GM19455 (cell line): ENCODE data around the gene THSD7B.
"Not testable (repeated sequence)": the region's sequence is repeated elsewhere in the genome, so short reads cannot be mapped to it uniquely, and the experiment has no call there.

Experiments used
- ATAC-seq: cut with Tn5 transposase; IDR thresholded peaks from one replicate; pipeline ENCODE4 v1.9.1; 2021; ENCODE audit not compliant: unreplicated experiment

THSD7B gene, protein sequence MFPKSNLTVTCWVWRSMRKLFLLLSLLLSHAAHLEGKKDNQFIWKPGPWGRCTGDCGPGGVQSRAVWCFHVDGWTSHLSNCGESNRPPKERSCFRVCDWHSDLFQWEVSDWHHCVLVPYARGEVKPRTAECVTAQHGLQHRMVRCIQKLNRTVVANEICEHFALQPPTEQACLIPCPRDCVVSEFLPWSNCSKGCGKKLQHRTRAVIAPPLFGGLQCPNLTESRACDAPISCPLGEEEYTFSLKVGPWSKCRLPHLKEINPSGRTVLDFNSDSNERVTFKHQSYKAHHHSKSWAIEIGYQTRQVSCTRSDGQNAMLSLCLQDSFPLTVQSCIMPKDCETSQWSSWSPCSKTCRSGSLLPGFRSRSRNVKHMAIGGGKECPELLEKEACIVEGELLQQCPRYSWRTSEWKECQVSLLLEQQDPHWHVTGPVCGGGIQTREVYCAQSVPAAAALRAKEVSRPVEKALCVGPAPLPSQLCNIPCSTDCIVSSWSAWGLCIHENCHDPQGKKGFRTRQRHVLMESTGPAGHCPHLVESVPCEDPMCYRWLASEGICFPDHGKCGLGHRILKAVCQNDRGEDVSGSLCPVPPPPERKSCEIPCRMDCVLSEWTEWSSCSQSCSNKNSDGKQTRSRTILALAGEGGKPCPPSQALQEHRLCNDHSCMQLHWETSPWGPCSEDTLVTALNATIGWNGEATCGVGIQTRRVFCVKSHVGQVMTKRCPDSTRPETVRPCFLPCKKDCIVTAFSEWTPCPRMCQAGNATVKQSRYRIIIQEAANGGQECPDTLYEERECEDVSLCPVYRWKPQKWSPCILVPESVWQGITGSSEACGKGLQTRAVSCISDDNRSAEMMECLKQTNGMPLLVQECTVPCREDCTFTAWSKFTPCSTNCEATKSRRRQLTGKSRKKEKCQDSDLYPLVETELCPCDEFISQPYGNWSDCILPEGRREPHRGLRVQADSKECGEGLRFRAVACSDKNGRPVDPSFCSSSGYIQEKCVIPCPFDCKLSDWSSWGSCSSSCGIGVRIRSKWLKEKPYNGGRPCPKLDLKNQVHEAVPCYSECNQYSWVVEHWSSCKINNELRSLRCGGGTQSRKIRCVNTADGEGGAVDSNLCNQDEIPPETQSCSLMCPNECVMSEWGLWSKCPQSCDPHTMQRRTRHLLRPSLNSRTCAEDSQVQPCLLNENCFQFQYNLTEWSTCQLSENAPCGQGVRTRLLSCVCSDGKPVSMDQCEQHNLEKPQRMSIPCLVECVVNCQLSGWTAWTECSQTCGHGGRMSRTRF (N-terminal part only)

DNA sequence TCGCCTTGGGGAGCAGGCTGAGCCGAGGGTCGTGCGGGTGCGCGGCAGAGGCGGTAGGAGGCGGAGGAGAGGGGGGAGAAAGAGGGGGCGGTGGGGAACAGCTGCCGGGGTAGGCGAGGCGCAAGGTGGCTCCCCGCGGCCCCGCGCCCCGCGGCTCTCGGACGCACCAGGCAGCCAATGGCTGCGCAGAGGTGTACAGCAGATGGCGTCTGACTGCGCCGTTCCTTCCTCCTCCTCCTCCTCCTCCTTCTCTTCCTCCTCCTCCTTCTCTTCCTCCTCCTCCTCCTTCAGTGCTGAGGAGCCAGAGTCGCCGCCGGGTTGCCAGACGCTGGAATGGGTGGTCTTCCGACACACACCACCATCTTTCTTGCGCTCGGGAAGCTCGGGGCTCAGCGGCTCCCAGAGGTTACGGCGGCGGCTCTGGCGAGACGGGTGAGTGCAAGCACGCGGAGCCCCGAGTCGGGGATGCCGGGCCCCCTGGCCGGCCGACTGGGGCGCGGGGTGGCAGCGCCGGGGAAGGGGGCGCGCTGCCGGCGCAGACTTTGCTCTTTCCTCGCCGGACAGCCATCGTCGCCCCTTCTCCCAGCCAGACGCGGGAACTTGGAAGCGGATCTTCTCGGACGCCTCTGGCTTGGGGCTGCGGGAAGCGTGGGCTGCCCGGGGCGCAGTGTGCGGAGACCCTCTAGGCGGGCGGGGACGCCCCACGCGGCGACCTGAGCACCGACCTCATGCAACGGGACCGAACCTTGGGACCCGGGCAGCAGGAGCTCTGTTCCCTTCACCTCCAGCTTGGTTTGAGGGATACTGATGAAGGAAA, at the start of gene THSD7B:
TSS of gene THSD7B (plus strand) at position 290 of the 817 bp plus-strand sequence. CDS start 116,634 bp downstream, outside the sequence.
- no peak for ATAC-seq

DNA sequence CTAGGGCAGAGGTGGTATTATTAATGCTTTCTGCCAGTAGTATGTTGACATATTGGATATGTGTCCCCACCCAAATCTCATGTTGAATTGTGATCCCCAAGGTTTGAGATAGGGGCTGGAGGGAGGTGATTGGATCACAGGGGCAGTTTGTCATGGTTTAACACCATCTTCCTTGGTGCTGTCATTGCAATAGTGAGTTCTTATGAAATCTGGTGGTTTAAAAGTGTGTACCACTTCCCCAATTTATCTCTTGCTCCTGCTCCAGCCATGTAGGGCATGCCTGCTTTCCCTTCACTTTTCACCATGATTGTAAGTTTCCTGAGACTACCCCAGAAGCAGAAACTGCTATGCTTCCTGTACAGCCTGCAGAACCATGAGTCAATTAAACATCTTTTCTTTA, 47.1 kb upstream of the THSD7B start:
- no peak for ATAC-seq

DNA sequence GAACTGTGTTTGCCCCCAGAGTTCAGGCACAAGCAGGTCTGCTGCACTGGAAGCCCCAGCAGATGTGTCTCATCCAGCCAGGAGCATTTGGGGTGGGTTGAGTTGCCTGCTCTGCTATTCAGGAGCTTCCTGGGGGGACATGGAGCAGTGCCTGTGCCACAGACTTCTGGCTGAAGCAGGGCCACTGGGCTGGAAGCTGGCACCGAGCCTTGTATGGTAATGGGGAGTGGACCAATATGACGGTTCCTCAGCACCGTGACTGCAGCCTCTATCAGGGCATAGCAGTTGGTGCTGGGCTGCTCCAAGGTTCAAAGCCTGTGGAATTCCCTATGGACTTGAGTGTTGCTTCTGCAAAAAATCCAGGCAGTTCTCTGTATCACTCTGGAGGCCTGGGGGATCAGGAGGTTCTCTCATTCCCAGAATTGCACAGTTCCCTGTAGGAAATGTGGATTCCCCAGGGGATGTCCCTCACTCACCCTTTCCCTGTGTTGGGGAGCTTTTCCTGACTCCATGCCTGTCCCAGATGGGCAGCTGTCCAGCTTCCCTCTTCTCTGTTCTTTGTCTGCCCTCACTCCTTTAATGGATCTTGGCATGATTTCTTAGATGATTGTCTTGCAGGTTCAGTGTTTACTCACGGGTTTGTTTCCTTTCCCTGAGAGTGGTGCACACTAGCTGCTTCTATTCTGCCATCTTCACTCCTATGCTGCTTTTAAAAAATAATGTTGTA, 37.2 kb upstream of the THSD7B start:
- ATAC-seq, result no peak

DNA sequence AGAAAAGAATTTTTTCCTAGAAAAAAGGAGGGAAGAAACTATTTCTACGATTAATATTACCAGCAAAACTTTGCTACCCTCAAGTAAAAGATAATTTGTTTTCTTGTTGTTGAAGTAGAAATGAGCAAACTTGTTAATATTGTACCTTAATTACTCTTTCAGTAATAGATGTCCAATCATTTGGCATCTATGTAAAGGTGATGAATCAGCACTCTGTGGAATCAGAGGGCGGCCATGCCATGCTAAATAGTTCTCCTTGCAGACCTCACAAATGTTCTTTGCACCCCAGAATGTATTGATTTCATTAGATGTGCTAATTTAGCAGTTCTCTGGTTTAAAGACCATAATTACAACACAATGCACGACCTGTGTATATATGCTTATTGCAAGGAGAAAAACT, 29.1 kb upstream of the THSD7B start:
- no peak for ATAC-seq

DNA sequence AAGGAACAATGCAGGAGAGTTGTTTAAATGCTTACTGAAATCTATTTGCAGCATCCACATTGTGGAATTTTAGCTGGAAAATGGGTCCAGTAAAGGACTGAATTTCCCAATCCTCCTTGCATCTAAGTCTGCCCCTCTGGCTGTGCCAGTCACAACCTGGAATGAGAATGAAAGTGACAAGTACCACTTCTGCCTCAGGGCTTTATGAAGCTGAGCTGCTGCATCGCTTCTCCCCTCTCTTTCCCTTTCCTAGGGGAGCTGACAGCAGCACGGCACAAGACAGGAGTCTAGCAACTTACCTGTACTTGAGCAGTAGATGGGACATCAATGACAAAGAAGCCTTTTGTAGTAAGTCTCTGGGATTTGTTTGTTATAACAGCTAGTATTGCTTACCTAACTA, 27.3 kb upstream of the THSD7B start:
- ATAC-seq, result no peak

DNA sequence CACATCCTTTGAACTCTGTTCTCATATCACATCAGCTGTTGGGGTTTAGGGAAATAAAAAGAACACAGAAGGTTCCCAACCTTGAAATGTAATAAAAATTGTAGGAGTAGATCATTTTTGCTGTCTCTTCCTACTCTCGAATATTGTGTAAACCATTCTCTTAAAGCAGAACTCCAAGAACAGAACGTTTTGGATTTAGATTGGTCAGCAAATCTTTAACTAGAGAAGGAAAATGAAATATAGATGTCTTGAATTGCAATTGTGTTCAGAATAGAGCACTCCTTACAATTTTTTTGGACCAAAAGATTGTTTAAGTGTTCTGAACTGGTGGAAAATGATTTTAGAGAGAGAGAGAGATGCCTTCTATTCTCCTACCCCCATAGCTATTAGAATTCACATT, 23.9 kb upstream of the THSD7B start:
- no peak for ATAC-seq

DNA sequence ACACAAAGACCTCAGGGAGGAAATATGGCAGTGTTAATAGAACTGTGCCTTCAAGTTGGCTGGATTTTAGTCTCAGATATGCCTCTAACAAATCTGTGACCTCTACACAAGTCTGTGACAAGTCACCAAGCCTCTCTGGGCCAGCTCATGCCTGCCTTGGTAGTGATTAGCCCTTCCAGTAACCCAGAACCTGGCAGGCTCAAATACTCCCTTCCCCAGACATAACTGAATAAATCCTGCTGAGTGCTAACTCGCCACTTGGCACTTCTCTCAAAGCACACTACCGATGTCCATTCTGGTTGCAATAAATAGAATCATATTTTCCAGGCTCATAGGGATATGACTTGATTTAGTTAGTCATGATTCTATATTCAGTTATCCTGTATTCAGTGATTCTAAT, 15.3 kb upstream of the THSD7B start:
- no peak for ATAC-seq

DNA sequence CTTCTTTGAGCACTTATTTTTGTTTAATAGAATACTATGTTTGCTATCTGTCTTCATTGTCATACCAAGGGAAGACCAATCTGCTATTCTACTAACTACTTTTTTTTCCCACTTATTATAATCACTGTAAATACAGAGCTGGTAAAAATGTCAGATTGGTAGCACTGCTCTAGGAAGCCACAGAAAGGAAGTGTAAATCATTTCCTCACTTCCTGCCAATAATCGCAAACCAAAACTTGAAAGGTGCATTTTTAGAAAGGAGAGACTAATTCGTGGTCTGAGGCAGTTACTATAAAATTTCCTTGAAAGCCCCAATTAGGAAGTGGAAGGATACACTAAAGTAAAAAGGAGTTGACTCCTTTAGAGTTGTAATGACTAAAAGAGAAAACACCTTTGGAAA, 13.9 kb upstream of the THSD7B start:
- ATAC-seq, result no peak

DNA sequence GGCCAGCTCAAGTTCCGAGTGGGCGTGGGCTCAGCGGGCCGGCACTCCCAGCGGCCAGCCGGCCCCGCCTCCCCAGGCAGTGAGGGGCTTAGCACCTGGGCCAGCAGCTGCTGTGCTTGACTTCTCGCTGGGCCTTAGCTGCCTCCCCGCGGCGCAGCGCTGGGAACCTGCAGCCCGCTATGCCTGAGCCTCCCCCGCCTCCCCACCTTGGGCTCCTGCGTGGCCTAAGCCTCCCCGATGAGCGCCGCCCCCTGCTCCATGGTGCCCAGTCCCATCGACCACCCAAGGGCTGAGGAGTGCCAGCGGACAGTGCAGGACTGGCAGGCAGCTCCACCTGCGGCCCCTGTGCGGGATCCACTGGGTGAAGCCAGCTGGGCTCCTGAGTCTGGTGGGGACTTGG, 6.8 kb upstream of the THSD7B start:
- not testable (repeated sequence) for ATAC-seq

DNA sequence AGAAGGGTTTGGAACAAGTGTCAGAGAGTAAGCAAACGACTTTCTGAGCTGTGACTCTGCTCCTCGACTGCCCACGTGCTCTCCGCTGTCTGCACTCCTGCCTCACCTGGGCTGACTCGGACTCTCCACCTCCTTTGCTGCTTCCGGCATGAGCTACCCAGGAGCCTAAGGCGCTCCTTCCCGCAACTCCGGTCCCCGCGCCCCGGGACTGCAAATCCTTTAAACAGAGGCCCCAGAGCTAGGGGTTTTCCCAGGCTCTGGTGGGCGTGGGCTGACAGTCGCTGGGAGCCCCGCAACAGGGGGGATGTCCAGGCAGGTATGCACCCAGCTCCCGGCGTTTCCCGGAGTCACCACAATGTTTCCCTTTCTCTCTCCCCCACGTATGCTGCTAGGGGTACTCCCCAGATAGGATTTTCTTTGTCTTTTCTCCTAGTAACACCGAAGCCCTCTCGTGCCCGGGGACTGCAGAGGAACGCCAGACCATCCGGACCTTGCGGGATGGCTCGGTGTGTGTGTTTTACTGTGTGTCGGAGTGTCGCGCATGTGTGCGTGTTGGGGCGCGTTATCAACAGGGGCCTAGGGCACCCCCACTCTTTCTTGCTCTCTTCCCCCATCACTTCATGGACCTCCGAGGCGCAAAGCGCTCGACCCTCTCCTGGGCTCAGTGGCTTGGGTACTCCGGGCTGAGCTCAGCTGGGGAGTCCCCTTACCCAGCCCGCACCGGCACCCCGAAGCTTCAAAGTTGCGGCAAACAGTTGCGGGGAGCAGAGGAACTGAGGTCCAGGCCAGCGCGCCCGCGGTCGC, 691 bp upstream of the THSD7B start:
- no peak for ATAC-seq

DNA sequence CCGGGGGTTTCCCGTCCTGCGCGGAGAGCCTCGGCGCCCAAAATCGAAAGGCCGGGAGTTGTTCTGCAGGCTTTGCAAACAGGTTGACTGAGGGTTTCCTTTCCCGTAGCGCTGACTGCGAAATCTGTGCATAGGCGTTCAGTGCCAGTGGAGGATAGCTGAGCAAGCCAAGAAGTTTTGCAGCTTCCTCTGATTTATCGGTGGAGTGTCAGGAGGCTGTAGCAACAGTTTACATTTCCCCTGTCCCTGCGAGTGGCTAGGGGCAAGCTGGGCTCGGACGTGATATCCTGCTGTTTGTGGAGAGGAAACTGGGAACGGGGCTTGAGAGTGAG, 694 bp downstream of the THSD7B start:
- no peak for ATAC-seq

DNA sequence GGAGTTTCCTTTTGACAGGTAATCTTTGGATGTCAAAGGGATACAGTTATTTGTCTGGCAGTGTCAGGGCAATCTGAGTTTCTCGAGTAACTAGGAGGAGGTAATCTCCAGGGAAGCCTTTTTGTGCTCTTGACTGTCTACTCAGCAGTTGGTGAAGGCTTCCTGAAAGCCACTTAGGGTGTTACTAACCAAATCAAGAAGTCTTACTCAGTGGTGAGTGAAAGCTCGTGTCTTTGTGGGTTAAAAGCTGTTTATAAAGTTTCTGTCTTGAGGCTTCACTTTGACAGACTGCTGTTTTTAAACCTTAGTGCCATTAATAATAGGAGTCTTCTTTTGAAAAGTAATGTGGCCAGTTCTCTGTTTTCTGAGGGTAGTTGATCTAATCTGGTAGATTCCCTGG, 1.7 kb downstream of the THSD7B start:
- ATAC-seq, result no peak

DNA sequence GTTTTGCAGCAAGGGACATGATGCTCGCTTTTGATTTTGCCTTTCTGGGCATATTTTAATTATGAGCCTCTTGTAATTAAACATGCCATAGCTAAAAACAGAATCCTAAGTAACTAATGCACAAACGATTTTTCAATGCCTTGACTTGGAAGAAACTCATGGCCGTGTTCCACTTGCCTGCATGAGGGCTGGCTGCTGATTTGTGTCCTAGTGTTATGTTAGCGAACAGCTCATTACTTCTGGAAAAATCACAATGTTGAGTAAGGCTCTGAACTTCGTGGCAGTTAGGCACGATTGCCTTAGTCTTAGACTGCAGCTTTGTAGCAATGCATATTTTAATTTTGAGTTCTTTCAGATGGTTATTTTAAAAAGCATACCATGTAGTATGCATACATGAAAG, 4.5 kb downstream of the THSD7B start:
- ATAC-seq, result no peak

DNA sequence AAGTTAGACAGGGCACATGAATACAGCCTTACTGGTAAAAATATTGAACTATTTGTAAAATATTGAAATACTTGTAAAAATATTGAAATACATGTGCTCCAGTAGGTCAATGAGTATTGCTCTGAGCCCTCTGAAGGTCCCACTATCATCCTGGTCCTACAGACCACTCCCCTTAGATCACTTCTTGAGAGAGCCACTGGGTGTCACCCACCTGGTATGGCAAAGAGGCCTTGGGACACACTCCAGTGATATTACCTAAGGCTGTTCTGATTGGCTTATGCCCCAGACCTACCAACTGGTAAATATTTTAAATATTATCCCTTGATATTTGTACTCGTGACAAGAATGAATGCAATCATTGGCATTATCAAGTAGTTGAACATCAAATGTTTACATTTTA, 5.0 kb downstream of the THSD7B start:
- ATAC-seq, result no peak

DNA sequence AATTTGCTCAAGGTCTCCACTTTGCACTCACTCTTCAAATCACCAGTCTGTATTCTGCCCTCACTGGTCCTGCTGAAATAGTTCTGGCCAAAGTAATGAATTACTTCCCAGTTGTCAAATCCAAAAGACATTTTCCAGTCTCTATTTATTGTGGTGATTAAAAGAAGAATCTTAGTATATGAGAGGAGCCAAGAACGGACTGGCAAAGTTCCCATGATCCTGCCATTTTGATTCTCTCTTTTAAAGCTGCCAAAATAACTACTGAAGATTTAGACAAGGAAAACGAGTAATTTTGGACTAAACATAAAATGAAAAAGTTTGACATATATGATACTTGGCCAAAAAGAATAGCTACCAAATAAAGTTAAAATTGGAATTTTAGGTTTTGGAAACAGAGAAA, 12.0 kb downstream of the THSD7B start:
- no peak for ATAC-seq

DNA sequence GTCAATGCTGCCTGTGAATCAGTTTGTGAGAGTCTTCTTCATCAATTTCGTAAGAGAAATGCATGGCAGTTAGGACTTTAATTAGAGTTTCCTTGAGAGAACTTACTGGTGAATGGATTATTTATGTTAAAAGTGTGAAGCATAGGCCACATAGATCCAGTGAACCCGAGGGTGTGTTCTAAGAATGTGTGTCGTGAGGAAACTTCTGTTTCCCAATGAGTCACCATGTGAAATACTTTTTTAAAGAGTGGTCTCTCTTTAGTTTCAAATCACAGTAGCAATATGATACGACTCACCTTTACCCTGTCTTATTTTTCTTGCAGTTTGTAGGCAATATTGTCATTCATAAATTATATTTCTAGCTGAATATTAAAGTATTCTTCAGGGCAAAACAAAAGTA, 18.5 kb downstream of the THSD7B start:
- ATAC-seq, result no peak

DNA sequence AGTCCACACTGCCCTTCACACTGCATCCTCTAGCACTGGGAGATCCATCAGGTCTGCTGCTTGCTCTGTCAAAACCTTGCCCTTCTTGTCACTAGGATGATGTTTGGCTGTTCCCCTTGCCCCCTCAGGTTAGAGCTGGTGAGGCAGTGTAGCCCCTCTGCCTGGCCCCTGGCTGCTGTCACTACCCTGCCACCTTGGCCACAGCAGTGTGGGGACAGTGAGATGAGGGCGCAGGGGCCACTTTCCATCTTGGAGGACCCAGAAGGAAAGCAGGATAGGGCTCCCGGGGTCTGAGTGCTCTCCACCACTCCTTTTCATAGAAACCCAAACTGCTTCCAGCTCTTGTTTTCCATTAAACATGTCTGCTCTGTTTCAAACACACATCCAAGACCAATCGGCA, 19.9 kb downstream of the THSD7B start:
- ATAC-seq, result no peak

DNA sequence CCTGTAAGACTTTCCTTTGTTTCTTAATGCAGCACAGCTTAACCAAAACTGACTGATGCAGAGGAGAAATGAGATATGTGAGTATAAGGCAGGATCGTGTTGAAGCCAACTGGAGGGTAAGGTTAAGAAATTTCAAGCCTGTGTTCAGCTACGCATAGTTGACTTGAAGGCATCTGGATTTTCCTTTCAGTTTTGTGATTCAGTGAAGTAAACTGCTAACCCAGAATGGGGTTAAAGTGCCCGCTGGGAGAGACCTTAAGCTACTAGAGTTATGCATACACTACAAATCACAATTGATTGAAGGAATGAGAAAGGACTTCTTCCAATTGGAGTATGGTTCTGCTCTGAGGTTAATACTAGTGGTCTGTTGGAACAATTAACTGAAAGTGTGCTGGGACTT, 22.6 kb downstream of the THSD7B start:
- ATAC-seq, result no peak

DNA sequence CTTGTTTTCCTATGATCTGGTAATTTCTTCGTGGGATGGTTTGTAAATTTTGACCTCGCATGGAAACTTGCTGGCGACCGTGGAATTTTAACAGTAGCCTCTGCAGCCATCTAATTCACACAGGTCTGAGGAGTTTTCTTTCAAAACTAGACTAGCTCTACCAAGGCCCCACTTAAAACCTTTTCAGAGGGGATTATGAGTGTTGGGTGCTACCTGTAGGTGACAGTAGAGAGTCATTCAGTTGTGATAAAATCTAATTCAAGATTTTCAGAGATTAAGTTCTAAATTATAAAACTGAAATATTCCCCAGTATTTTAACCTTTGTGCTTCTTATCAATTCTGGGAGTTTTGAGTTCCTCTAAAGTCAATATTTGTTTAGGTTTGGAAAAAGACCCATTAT, 31.0 kb downstream of the THSD7B start:
- no peak for ATAC-seq
